HG02884 (cell line): ENCODE measurements around the gene EFCAB3.
"Not testable (repeated sequence)": the region's sequence is repeated elsewhere in the genome, so short reads cannot be mapped to it uniquely, and the experiment has no call there.

Experiments
- ATAC-seq: cut with Tn5 transposase; IDR thresholded peaks from one replicate; pipeline ENCODE4 v1.9.1; 2021; ENCODE audit warnings: mild to moderate bottlenecking, moderate library complexity; ENCODE audit not compliant: unreplicated experiment

EFCAB3 gene

GRCh38 chr17:62464422-62464821, 84.1 kb downstream of the EFCAB3 start:
- ATAC-seq = not testable (repeated sequence)

GRCh38 chr17:62465271-62465670, 84.9 kb downstream of the EFCAB3 start:
- ATAC-seq = not testable (repeated sequence)
